ENCODE data around the gene CPLX1.
A peak's percentile ranks its signal among the peaks of the same experiment; 100 is the strongest.

Gene CPLX1

GRCh38 chr4:752196-752861 is 73.6 kb downstream of the CPLX1 start:
- no peak overlapping the region; the same call in 1 of the 2 replicates for H3K27ac ChIP-seq
- TF ChIP-seq CTCF (conservative IDR thresholded peaks at IDR 0.05), result no peak

DNA sequence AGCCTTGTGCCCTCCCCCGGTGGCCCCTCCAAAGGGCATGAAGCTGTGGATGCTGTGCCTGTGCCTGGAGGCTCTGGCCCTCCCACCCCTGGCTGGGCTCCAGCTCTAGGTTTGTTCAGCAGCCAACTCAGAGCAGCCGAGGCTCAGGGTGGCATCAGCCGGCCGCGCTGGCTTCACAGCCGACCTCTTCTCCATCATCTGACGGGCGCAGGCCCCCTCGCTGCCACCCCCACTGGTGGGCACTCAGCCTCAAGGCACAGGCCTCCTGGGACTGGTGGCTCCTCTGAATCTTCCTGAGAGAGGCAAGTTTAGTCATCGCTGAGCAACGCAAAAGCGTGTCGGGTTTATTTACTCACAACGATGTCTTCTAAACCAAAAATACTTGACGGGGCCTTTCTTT is 74.3 kb downstream of the CPLX1 start:
- peak overlapping the region; percentile 7; the same call in 1 of the 2 replicates for H3K27ac ChIP-seq
- TF ChIP-seq CTCF (conservative IDR thresholded peaks at IDR 0.05), result no peak

DNA sequence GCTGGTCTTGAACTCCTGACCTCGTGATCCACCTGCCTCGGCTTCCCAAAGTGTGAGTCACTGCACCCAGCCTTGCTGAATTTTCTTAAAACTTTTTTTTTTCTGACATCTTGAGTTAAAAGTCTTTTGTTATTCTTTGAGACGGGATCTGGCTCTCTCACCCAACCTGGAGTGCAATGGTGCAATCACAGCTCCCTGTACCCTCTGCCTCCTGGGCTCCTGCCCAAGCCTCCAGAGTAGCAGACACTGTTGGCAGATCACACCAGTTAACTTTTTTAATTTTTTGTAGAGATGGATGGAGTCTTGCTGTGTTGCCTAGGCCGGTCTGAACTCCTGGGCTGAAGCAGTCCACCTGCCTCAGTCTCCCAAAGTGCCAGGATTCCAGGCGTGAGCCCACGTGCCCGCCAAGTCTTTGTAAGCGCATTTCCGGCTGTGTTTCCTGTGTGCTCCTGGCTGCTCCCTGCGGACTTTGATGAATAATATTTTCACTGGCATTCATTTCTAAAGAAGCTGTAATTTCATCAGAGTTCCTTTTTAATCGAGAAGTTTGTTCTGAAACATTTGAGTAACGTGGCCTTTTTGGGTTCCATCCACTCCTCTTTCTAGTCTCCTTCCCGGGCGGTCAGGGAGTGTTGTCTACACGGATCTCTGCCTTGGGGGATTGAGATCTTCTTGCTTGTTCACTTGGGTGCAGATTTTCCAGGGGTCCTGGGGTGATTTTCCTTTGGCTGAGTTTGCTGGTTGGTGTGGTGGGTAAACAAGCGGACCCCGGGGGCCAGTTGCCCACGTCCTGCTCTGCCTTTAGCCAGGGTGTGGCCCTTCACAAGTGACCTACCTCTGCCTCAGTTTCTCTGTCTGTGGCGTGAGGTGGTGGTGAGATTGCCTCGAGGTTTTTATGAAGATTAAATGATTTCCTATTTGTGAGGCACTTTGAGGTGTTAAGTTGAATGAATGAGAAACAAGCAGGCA is 75.9 kb downstream of the CPLX1 start:
- no peak overlapping the region for H3K27ac ChIP-seq
- TF ChIP-seq CTCF (conservative IDR thresholded peaks at IDR 0.05), result no peak

DNA sequence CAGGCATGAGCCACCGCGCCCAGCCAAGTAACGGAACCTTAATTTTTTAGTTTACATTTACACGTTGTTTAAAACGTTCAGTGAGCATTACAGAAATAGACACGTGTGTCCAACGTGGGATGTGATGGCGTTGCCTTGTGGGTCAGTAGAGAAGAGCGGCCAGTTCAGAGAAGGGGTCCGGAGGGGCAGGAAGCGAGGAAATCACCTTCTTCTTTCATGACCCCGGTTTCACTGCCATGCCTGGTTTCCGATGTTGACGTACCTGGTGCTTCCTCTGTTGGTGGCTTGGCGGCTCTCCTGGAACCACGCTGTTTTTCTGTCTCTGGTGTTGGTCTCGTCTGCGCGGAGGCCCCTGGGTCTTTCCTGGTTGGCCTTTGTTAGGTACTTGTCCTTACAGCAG is 77.5 kb downstream of the CPLX1 start:
- no peak for TF ChIP-seq CTCF (conservative IDR thresholded peaks at IDR 0.05)
- no peak overlapping the region for H3K27ac ChIP-seq

GRCh38 chr4:747546-748170 is 78.3 kb downstream of the CPLX1 start:
- TF ChIP-seq CTCF (conservative IDR thresholded peaks at IDR 0.05), result no peak
- H3K27ac ChIP-seq, result no peak overlapping the region

- no peak overlapping the region for H3K27ac ChIP-seq
- no peak for TF ChIP-seq CTCF (conservative IDR thresholded peaks at IDR 0.05)
Measured at GRCh38 chr4:744212-744841, 81.6 kb downstream of the CPLX1 start.

All from VCaP (cell line).